ENCODE measurements around the gene MRPL38.
"Not testable (repeated sequence)": the region's sequence is repeated elsewhere in the genome, so short reads cannot be mapped to it uniquely, and the experiment has no call there.

MRPL38 gene

DNA sequence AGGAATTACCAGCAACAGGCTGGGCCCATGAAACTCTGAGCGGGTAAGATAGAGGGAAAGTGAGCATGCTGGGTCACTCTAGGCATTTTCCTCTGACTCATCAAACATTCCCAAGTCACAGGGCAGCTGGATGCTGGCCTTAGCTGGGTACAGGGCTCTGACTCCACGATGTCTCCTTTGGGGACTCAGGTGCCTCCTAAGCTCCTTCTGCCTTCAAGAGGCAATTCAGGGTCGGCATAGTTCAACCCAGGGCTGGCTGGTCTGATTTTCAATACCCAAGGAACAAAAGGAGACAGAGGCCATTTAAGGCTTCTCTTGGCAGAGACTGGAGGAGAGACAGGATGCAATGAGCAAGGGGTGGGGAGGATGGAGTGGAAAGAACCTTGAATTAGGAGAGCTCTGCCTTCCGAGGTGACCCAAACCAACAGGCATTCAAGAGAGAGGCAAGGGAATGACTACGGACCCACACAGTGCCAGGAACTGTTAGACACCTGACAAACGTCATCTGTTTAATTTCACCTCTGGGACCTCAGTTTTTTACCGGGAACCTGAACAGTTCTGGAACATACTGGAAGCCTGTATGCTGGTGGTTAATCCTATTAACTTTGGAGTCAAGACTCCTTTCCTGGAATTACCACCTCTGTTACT, 50.5 kb downstream of the MRPL38 start:
- DNase-seq (ENCODE audit: low read depth, low spot score): no peak
- WGBS (ENCODE audit: insufficient coverage, insufficient read length): no CpG with 5 or more reads among the region's 7 CpGs
- H3K4me1 ChIP-seq (ENCODE audit: control insufficient read depth, insufficient read depth, low read length): no peaks in the 10 kb centered on the region
- H3K4me3 ChIP-seq (ENCODE audit: low read length): peak overlapping the region; percentile 75; the same call in 1 of the 2 replicates
- no peaks in the 10 kb centered on the region for H3K27me3 ChIP-seq (ENCODE audit: control insufficient read depth, insufficient read depth, low read length)
- no peak overlapping the region for H3K27ac ChIP-seq (ENCODE audit: low read length)
- no peaks in the 10 kb centered on the region for H3K9me3 ChIP-seq (ENCODE audit: control insufficient read depth, insufficient read depth, low read length)
- peaks cover 10% of the 10 kb centered on the region for H3K36me3 ChIP-seq (ENCODE audit: control insufficient read depth, insufficient read depth, low read length)

- H3K27ac ChIP-seq (ENCODE audit: low read length): no peak overlapping the region
- H3K27me3 ChIP-seq (ENCODE audit: control insufficient read depth, insufficient read depth, low read length): no peaks in the 10 kb centered on the region
- no peak for DNase-seq (ENCODE audit: low read depth, low spot score)
- no peaks in the 10 kb centered on the region for H3K4me1 ChIP-seq (ENCODE audit: control insufficient read depth, insufficient read depth, low read length)
- WGBS (ENCODE audit: insufficient coverage, insufficient read length): no CpG with 5 or more reads among the region's 7 CpGs
- H3K9me3 ChIP-seq (ENCODE audit: control insufficient read depth, insufficient read depth, low read length): no peaks in the 10 kb centered on the region
- H3K36me3 ChIP-seq (ENCODE audit: control insufficient read depth, insufficient read depth, low read length): peaks cover 10% of the 10 kb centered on the region
- no peak overlapping the region for H3K4me3 ChIP-seq (ENCODE audit: low read length)
These were observed 51.3 kb downstream of the MRPL38 start for GRCh38 chr17:75853433-75853832.

DNA sequence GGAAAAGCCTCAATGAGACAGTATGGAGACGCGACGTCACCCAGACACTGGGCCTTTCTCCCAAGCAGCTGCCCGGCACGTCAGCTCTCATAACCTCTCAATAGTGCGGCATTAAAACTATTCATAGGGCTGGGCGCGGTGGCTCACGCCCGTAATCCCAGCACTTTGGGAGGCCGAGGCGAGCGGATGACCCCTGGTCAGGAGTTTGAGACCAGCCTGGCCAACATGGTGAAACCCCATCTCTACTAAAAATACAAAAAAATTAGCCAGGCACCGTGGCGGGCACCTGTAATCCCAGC, 53.0 kb downstream of the MRPL38 start:
- H3K4me1 ChIP-seq (ENCODE audit: control insufficient read depth, insufficient read depth, low read length): not testable (repeated sequence)
- no CpG with 5 or more reads among the region's 15 CpGs for WGBS (ENCODE audit: insufficient coverage, insufficient read length)

DNA sequence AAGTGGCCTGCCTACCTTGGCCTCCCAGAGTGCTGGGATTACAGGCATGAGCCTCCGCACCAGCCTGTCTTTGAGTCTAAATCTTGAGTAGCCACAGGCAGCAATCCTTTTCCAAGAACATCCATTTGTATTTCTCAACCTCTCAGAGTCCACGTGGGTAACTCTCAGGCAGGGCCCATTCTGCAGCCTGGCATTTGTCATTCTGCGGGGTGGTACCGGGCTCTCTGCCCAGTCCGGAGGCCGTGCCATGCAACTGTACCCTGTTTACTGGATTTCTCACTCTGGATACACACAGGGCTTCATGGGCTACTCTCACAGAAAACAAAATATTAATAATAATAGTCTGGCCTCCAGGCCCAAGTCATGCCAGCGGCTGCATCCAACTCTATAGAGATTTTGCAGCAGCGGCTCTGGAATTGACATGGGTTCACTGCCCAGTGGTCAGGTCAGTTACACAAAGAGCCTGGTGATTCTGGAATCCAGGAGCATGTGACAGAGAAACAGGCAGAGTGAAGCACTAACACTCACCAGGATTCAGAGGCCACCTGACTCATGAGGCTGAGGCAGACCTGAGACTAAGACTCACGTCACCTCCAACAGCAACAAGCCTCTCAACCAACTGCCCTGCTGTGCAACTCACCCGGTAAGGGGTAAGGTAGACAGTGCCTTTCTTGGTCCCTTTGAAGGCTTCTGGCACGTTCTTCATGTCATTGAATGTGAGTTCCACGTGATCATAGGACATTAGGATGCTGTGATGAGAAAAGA, 53.6 kb downstream of the MRPL38 start:
- H3K27ac ChIP-seq (ENCODE audit: low read length): no peak overlapping the region
- peaks cover 25% of the 10 kb centered on the region for H3K36me3 ChIP-seq (ENCODE audit: control insufficient read depth, insufficient read depth, low read length)
- WGBS (ENCODE audit: insufficient coverage, insufficient read length): no CpG with 5 or more reads among the region's 12 CpGs
- H3K4me1 ChIP-seq (ENCODE audit: control insufficient read depth, insufficient read depth, low read length): no peaks in the 10 kb centered on the region
- H3K27me3 ChIP-seq (ENCODE audit: control insufficient read depth, insufficient read depth, low read length): no peaks in the 10 kb centered on the region
- H3K4me3 ChIP-seq (ENCODE audit: low read length): no peak overlapping the region
- DNase-seq (ENCODE audit: low read depth, low spot score): no peak
- no peaks in the 10 kb centered on the region for H3K9me3 ChIP-seq (ENCODE audit: control insufficient read depth, insufficient read depth, low read length)

More for the DNA sequence above, 53.0 kb downstream of the MRPL38 start:
- H3K4me3 ChIP-seq (ENCODE audit: low read length); H3K27me3 ChIP-seq (ENCODE audit: control insufficient read depth, insufficient read depth, low read length); DNase-seq (ENCODE audit: low read depth, low spot score); H3K27ac ChIP-seq (ENCODE audit: low read length); H3K9me3 ChIP-seq (ENCODE audit: control insufficient read depth, insufficient read depth, low read length): not testable (repeated sequence)
- H3K36me3 ChIP-seq (ENCODE audit: control insufficient read depth, insufficient read depth, low read length): peaks cover 22% of the 10 kb centered on the region

GRCh38 chr17:75849724-75850123, 55.0 kb downstream of the MRPL38 start:
- H3K27me3 ChIP-seq (ENCODE audit: control insufficient read depth, insufficient read depth, low read length): no peaks in the 10 kb centered on the region
- no CpG with 5 or more reads among the region's 9 CpGs for WGBS (ENCODE audit: insufficient coverage, insufficient read length)
- H3K27ac ChIP-seq (ENCODE audit: low read length): no peak overlapping the region
- H3K4me3 ChIP-seq (ENCODE audit: low read length): no peak overlapping the region
- no peak for DNase-seq (ENCODE audit: low read depth, low spot score)
- peaks cover 4% of the 10 kb centered on the region for H3K4me1 ChIP-seq (ENCODE audit: control insufficient read depth, insufficient read depth, low read length)
- peaks cover 29% of the 10 kb centered on the region for H3K36me3 ChIP-seq (ENCODE audit: control insufficient read depth, insufficient read depth, low read length)
- no peaks in the 10 kb centered on the region for H3K9me3 ChIP-seq (ENCODE audit: control insufficient read depth, insufficient read depth, low read length)

- H3K27ac ChIP-seq (ENCODE audit: low read length): no peak overlapping the region
- no CpG with 5 or more reads among the region's 11 CpGs for WGBS (ENCODE audit: insufficient coverage, insufficient read length)
- H3K9me3 ChIP-seq (ENCODE audit: control insufficient read depth, insufficient read depth, low read length): no peaks in the 10 kb centered on the region
- peaks cover 5% of the 10 kb centered on the region for H3K4me1 ChIP-seq (ENCODE audit: control insufficient read depth, insufficient read depth, low read length)
- H3K36me3 ChIP-seq (ENCODE audit: control insufficient read depth, insufficient read depth, low read length): peaks cover 29% of the 10 kb centered on the region
- H3K27me3 ChIP-seq (ENCODE audit: control insufficient read depth, insufficient read depth, low read length): no peaks in the 10 kb centered on the region
- no peak for DNase-seq (ENCODE audit: low read depth, low spot score)
- no peak overlapping the region for H3K4me3 ChIP-seq (ENCODE audit: low read length)
These were observed 55.4 kb downstream of the MRPL38 start for GRCh38 chr17:75849279-75849646.
